Measurements from ENCODE around the gene IL1RAPL1. TPM values are rescaled to one million over a fixed set of nuclear protein-coding genes. Genes with fewer than 3 reads are reported as not detected.

Gene IL1RAPL1
- total RNA-seq, 1 experiment from 2014 or later = not detected

- BruUV-seq (replicated peaks) = no TSS peak
These were observed 81.1 kb downstream of the IL1RAPL1 start for GRCh38 chrX:28668303-28668702.

DNA sequence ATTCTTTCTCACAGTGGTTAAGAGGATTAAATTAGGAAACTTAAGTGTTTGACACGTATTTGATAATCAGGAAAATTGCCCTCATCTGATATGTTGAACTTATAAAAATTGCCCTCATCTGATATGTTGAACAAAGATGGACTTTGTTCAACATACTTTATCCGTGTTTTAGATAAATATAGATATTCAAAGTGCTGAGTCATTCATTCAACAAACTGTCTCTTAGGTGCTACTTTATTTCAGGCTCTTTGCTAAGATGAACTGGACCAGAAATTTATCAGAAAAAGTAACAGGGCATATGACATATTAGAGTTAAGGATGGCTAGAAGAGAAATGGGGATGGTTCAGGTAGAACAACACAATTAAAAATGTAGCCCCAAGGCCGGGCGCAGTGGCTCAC is 81.7 kb downstream of the IL1RAPL1 start:
- Mint-ChIP-seq H3K4me1 (ENCODE audit: low read depth, unreplicated experiment) (no peaks in the 10 kb centered on the region), H3K9me3 (ENCODE audit: low read depth, unreplicated experiment) (no peaks in the 10 kb centered on the region), H3K27ac (ENCODE audit: unreplicated experiment) (no peak overlapping the region), H3K36me3 (ENCODE audit: insufficient read depth, unreplicated experiment) (no peaks in the 10 kb centered on the region), H3K27me3 (ENCODE audit: unreplicated experiment) (no peaks in the 10 kb centered on the region), H3K4me3 (ENCODE audit: low read depth, unreplicated experiment) (no peak overlapping the region)
- intact Hi-C loops (cut with micrococcal nuclease; ENCODE audit: unreplicated experiment) = no loop called here
- TF ChIP-seq CTCF (IDR thresholded peaks at IDR 0.05; ENCODE audit: unreplicated experiment) = no peak
- DNase-seq = no peak
- BruUV-seq (replicated peaks) = no TSS peak
- CTCF ChIA-PET = no interaction called here

More at GRCh38 chrX:28668303-28668702, 81.1 kb downstream of the IL1RAPL1 start:
- H3K36me3 Mint-ChIP-seq (ENCODE audit: insufficient read depth, unreplicated experiment) = no peaks in the 10 kb centered on the region
- TF ChIP-seq CTCF (IDR thresholded peaks at IDR 0.05; ENCODE audit: unreplicated experiment) = no peak
- no peak overlapping the region for H3K27ac Mint-ChIP-seq (ENCODE audit: unreplicated experiment)
- no peak overlapping the region for H3K4me3 Mint-ChIP-seq (ENCODE audit: low read depth, unreplicated experiment)
- intact Hi-C loops (cut with micrococcal nuclease; ENCODE audit: unreplicated experiment) = no loop called here
- H3K9me3 Mint-ChIP-seq (ENCODE audit: low read depth, unreplicated experiment) = no peaks in the 10 kb centered on the region
- no peaks in the 10 kb centered on the region for H3K27me3 Mint-ChIP-seq (ENCODE audit: unreplicated experiment)
- no peak for DNase-seq
- CTCF ChIA-PET = no interaction called here
- no peaks in the 10 kb centered on the region for H3K4me1 Mint-ChIP-seq (ENCODE audit: low read depth, unreplicated experiment)

- intact Hi-C loops (cut with micrococcal nuclease; ENCODE audit: unreplicated experiment) = no loop called here
- Mint-ChIP-seq H3K9me3 (ENCODE audit: low read depth, unreplicated experiment) (no peaks in the 10 kb centered on the region), H3K4me3 (ENCODE audit: low read depth, unreplicated experiment) (no peak overlapping the region), H3K27me3 (ENCODE audit: unreplicated experiment) (no peaks in the 10 kb centered on the region), H3K4me1 (ENCODE audit: low read depth, unreplicated experiment) (no peaks in the 10 kb centered on the region), H3K27ac (ENCODE audit: unreplicated experiment) (no peak overlapping the region), H3K36me3 (ENCODE audit: insufficient read depth, unreplicated experiment) (no peaks in the 10 kb centered on the region)
- DNase-seq = no peak
- no peak for TF ChIP-seq CTCF (IDR thresholded peaks at IDR 0.05; ENCODE audit: unreplicated experiment)
- CTCF ChIA-PET = no interaction called here
- no TSS peak for BruUV-seq (replicated peaks)
These were observed 82.8 kb downstream of the IL1RAPL1 start for GRCh38 chrX:28670074-28670473.

GRCh38 chrX:28675173-28675572 is 87.9 kb downstream of the IL1RAPL1 start:
- no peaks in the 10 kb centered on the region for H3K36me3 Mint-ChIP-seq (ENCODE audit: insufficient read depth, unreplicated experiment)
- no peak for TF ChIP-seq CTCF (IDR thresholded peaks at IDR 0.05; ENCODE audit: unreplicated experiment)
- DNase-seq = no peak
- no peak overlapping the region for H3K4me3 Mint-ChIP-seq (ENCODE audit: low read depth, unreplicated experiment)
- H3K27ac Mint-ChIP-seq (ENCODE audit: unreplicated experiment) = no peak overlapping the region
- intact Hi-C loops (cut with micrococcal nuclease; ENCODE audit: unreplicated experiment) = no loop called here
- CTCF ChIA-PET = no interaction called here
- H3K9me3 Mint-ChIP-seq (ENCODE audit: low read depth, unreplicated experiment) = no peaks in the 10 kb centered on the region
- BruUV-seq (replicated peaks) = no TSS peak
- H3K27me3 Mint-ChIP-seq (ENCODE audit: unreplicated experiment) = no peaks in the 10 kb centered on the region
- H3K4me1 Mint-ChIP-seq (ENCODE audit: low read depth, unreplicated experiment) = no peaks in the 10 kb centered on the region

DNA sequence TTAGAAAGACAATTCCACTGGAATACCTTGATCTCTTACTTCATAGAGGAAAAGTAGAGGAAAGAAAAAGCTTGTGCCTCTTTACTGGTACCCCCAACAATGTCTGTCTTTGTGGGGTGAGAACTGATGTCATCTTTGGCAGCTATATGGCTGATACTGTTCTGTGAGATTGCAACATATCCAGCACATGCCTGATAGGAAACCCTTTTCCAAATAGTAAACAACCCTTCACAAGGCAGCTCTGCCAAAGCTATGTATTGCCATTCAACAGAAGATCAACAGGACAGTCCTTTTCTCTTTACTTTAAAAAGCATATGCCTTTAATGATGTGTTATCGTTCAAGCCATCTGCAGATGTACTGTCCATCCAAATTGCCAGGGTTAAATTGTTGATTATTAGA is 105.9 kb downstream of the IL1RAPL1 start:
- intact Hi-C loops (cut with micrococcal nuclease; ENCODE audit: unreplicated experiment) = no loop called here
- no peaks in the 10 kb centered on the region for H3K36me3 Mint-ChIP-seq (ENCODE audit: insufficient read depth, unreplicated experiment)
- H3K9me3 Mint-ChIP-seq (ENCODE audit: low read depth, unreplicated experiment) = peaks cover 3% of the 10 kb centered on the region
- CTCF ChIA-PET = no interaction called here
- H3K4me3 Mint-ChIP-seq (ENCODE audit: low read depth, unreplicated experiment) = no peak overlapping the region
- TF ChIP-seq CTCF (IDR thresholded peaks at IDR 0.05; ENCODE audit: unreplicated experiment) = no peak
- no TSS peak for BruUV-seq (replicated peaks)
- no peak overlapping the region for H3K27ac Mint-ChIP-seq (ENCODE audit: unreplicated experiment)
- DNase-seq = no peak
- no peaks in the 10 kb centered on the region for H3K4me1 Mint-ChIP-seq (ENCODE audit: low read depth, unreplicated experiment)
- H3K27me3 Mint-ChIP-seq (ENCODE audit: unreplicated experiment) = no peaks in the 10 kb centered on the region
